GM21447 (cell line): ENCODE measurements around the gene BTNL8.

Experiments used
- ATAC-seq: cut with Tn5 transposase; IDR thresholded peaks from one replicate; pipeline ENCODE4 v1.9.1; 2021; ENCODE audit not compliant: unreplicated experiment

BTNL8 gene

DNA sequence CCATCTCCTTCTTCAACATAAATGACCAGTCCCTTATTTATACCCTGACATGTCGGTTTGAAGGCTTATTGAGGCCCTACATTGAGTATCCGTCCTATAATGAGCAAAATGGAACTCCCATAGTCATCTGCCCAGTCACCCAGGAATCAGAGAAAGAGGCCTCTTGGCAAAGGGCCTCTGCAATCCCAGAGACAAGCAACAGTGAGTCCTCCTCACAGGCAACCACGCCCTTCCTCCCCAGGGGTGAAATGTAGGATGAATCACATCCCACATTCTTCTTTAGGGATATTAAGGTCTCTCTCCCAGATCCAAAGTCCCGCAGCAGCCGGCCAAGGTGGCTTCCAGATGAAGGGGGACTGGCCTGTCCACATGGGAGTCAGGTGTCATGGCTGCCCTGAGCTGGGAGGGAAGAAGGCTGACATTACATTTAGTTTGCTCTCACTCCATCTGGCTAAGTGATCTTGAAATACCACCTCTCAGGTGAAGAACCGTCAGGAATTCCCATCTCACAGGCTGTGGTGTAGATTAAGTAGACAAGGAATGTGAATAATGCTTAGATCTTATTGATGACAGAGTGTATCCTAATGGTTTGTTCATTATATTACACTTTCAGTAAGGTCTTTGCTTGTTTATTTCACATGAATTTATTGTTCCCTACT, 51.5 kb downstream of the BTNL8 start:
- ATAC-seq = no peak

DNA sequence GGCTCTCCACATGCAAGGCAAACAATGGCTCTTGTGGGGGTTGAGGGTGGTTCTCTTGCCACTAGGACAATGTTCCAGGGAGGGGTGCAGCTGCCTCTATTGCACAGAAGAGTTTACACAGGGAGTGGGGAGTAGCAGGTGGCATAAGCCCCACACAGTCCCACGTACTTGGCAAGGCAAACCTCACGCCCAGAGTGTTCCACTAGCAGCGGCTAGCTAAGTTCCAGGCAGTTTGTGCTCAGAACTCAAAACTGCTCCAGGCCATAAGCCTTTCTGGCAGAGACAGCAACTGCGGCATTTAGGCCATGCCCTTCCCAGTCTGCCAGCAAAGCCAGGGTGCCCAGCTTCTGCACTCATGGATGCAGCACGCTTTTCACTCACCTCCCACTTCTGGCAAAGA, 60.7 kb downstream of the BTNL8 start:
- no peak for ATAC-seq

DNA sequence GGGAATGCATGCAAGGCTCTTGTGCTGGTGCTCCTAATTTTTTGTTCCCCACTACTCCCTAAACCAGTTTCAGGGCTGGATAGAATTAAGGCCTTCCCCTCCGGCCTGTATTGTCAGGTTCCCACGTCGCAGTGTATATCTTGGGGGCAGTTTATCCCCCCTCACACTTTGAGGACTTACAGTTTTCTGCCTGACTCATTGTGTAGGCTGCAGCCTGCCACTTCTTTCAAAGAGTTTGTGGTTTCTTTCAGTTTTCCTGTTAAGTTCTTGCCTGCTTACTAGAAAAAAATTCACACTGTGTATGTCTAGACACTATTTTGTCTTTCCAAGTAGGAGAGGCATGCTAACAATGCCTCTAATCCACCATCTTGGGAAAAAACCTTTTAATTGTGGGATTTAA, 61.2 kb downstream of the BTNL8 start:
- ATAC-seq = no peak

DNA sequence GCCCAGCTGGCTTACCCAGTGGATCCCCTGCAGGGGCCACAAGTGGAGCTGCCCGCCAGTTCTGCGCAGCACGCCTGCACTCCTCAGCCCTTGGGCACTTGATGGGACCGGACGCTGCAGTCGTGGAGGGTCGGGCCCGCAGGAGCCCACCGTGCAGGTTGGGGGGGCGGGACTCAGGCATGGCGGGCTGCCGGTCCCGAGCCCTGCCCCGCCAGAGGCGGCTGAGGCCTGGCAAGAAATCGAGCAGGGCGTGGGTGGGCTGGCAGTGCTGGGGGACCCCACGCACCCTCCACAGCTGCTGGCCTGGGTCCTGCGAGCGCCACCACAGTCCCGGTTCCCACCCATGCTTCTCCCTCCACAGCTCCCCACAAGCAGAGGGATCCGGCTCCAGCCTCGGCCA, 70.4 kb downstream of the BTNL8 start:
- ATAC-seq = no peak

DNA sequence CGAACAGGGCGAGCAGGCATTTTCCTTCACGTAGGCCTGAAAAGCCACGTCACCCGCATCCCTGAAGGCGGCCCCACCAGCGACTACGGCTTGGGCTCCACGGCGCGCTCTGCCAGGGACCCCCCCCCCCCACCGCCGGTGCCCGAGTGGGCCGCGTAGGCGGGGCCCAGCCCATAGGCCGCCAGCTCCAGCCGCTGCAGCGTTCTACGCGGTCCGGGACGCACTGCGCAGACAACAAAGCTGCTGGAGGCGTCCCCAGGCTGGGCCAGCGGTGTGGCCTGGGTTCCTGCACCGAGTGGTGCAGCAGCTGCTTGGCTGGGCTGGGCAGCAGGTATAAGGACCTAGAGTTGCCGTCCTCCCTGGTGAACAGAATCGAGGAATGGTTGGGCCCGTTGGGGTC, 71.4 kb downstream of the BTNL8 start:
- no peak for ATAC-seq

DNA sequence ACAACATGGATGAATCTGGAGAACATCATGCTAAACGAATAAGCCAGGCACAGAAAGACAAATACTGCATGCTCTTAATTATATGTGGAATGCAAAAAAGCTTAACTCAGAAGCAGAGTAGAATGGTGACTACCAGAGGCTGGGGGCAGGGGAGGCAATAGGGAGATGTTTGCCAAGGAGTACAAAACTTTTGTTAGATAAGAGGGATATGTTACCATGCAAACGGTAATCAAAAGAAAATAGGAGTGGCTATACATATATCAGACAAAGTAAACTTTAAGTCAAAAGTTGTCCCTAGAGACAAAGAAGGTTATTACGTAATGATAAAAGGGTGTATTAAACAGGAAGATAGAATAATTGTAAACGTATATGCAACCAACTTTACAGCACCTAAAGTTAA, 71.9 kb downstream of the BTNL8 start:
- no peak for ATAC-seq

DNA sequence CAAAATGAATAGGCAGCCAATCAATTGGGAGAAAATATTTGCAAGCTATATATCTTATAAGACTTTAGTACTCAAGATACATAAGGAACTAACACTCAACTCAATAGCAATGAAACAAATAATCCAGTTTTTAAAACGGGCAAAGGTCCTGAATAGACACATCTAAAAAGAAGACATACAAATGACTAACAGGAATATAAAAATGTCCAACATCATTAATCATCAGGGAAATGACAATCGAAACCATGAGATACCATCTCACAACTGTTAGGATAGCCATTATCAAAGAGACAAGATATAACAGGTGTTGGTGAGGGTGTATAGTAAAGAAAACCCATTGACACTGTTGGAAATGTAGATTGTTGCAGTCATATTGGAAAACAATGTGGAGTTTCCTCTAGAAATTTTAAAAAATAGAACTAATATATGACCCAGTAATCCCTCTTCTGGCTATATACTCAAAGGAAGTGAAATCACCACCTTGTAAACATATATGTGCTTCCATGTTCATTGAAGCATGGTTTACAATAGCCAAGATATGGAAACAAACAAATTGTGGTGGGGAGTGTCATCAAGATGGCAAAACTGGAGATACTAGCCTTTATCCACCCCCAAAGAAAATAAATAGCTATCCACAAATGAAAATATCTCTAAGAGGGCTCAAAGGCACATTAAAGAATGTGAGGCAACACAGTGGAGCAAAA, 75.8 kb downstream of the BTNL8 start:
- ATAC-seq = peak; percentile 23

DNA sequence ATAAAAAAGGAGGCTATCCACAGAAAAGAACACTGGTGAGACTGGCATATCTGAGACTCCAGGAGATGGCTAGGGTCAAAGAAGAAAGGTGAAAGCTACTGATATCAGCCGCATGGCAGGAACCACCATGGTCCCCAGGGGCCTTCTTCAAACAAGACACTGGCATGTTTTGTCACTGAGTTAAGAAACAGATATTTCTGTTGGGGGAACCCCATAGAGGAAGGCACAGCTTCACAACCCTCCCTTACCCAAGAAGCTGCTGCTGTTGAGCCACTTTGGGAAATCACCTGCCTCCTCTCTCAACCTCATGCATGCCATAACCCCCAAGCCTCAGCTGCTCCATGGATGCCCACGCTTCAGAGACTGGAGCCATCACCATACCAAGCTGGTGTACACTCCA, 76.4 kb downstream of the BTNL8 start:
- ATAC-seq = peak; percentile 99

DNA sequence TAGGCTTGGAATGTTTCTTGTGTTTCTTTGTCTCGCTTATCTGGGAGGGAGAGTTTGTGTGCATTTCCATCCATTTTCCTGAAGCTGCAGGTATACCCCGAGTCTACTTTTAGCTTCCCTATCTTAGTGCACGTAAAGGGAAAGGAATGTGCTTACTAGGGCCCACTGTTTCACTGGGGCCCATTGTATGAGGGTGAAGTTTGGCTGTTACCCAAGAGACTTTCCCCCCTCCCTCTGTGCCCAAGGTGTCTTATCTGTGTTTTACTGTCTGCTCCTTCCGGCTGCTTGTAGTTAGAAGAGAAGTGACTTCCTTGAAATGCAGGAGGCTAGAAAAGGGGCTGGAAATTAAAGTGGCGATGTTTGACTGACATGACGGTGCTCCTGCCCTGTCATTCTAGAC, 77.6 kb downstream of the BTNL8 start:
- ATAC-seq = no peak

DNA sequence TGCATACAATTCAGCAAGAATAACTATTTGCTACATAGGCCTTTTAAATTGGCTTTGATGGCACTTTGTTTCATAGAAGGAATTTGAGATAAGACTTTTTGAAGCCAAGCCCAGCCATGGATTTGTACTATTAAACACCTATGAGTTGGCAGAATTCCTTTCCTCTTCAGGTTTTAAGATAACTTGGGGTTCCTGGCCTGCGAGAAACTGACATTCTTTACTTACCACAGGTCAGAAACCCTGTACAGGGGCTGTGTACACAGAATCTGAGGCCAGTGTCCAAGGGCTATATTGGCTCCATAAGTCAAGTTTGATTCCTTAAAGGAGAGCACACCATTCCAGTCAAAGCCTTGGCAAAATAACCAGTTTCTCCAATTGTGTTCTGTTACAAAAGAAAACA, 78.9 kb downstream of the BTNL8 start:
- no peak for ATAC-seq

DNA sequence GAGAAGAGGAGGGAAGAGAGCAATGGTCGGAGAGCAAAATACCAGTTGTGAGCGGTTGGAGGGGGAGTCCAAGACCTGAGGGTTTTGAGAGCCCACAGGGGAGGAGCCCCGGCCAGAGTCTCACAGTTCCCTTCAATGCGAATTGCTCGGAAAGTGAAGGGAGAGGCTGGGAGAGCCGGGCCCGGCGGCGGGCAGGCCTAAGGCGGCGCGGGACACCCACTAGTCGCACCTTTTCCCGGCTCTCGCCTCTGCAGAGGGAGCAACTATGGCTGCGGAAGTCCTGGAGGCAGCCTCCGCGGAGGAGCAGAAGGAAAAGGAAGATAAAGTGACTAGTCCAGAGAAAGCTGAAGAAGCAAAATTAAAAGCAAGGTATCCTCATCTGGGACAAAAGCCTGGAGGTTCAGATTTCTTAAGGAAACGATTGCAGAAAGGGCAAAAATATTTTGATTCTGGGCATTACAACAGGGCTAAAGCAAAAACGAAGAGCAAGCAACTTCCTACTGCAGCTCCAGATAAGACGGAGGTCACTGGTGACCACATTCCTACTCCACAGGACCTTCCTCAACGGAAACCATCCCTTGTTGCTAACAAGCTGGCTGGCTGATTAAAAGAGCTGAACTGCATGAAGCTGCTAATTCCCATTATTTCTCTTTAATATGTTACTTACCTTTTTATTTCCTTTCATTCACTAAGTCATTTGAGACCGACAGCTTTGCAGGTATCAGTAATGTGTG, 83.2 kb downstream of the BTNL8 start:
- no peak for ATAC-seq

DNA sequence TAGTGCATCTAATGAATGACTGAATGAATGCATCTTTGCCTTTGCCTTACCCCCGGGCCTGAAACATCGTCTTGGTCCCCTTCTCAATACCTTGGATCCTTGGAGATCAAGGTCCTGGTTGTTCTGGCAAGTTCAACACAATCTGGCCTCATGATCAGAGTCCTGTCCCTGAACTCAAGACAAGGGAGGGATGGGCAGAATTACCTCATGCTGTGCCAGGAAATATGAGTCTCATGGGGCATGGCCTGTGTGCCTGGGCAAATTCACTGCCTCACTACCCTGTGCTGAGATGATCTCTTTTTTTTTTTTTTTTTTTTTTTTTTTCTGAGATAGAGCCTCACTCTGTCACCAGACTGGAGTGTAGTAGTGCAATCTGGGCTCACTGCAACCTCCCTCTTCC, 89.1 kb downstream of the BTNL8 start:
- no peak for ATAC-seq

DNA sequence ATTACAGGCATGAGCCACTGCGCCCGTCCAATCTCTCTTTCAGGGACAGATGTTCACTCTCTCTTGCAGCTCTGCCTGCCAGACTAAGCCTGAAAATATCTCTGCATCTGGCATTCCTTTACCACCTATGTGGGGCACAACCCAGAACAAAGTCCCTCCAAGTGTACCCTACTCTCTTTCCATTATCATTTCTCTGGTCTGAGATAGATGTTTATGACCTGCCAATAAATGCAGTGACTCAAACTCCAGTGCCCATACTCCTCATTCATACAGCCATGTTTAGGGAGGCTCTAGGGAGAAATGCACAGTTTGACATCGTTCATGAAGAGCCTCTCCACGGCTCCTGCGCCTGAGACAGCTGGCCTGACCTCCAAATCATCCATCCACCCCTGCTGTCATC, 89.6 kb downstream of the BTNL8 start, which contains the start of gene BTNL3:
Gene BTNL3, plus strand, starts transcription at position 255 of the 400 bp plus-strand sequence. CDS start 183 bp downstream, outside the sequence.
- no peak for ATAC-seq

DNA sequence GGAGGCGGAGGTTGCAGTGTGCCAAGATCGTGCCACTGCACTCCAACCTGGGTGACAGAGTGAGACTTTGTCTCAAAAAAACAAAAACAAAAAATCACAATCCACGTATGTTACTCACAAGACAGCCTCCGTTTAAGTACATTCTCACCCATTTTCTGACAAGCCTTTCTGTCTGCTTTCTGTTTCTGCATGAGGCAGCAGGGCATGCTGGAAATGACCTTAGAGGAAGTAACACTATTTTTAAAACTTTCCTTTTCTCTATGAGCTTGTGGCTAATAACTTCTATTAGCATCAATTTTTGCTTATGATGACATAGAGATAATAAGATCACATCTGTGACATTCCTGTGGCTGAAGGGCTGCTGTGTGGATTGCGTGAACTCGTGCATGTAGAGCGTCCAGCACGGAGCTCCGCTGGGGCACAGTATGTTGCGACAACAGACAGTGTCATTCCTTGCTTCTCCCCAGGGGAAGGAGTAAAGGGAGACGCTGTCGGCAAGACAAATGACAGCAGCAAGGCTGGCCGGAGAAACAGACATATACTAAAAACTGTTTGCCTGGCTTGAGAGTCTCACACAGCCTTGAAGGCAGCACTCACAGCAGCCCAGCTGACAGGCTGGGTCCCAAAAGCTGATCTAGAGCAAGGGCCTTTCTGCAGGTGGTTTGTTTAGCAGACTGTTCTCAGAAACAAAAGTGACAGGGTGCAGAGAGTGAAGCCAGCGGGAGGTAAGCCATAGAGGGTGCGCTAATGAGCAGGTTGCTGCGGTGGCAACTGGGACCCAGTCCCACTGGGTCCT, 91.3 kb downstream of the BTNL8 start:
- ATAC-seq = no peak

DNA sequence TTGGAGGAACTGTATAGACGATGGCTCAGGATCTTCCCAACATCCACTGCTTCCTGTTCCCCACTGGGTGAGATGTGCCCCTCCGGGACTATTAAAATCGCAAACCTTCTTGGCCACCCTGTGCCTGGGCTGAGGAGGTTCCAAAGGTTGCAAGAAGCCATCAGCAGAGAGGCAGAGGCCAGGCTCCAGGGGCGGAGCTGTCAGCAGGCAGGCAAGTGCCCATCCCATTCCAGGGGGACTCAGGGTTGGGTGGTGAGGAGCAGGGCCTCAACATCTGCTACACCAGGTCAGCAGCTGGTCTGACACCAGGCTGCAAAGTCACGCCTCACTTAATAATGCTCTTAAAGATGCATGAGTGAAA, 91.9 kb downstream of the BTNL8 start:
- ATAC-seq = no peak
